ENCODE results near the gene PON3. TPM values are rescaled to one million over a fixed set of nuclear protein-coding genes. Genes with fewer than 3 reads are reported as not detected.

PON3 gene
- total and polyA plus RNA-seq, 2 experiments from 2014 or later, result 1.4 to 1.6 TPM

- TF ChIP-seq ZNF462 (CRISPR knock-in tag; IDR thresholded peaks at IDR 0.05), result no peak
- TF ChIP-seq NANOG (IDR thresholded peaks at IDR 0.05; ENCODE audit: borderline replicate concordance), result no peak
- no peak for TF ChIP-seq CTCF (conservative IDR thresholded peaks at IDR 0.05; ENCODE audit: low read depth in 2 of 2)
- TF ChIP-seq ZNF331 (CRISPR knock-in tag; IDR thresholded peaks at IDR 0.05; ENCODE audit: low read depth), result no peak
- TF ChIP-seq JUNB (IDR thresholded peaks at IDR 0.05; ENCODE audit: unreplicated experiment), result no peak
- no peak for TF ChIP-seq ETS1 (IDR thresholded peaks at IDR 0.05)
- TF ChIP-seq EZH2phosphoT487 (IDR thresholded peaks at IDR 0.05; ENCODE audit: unreplicated experiment), result no peak
Observed at GRCh38 chr7:95405208-95405607, 9.0 kb upstream of the PON3 start (continued).
